Measurements from ENCODE around the gene CCDC138. TPM values are rescaled to one million over a fixed set of nuclear protein-coding genes. Genes with fewer than 3 reads are reported as not detected.

The CCDC138 gene
- polyA plus RNA-seq, 1 donor (not counting 4 experiments of a cell fraction or from before 2014, with no cell fraction given): 6.6 TPM

- TF ChIP-seq EZH2 (IDR thresholded peaks at IDR 0.05; ENCODE audit: low read length) (no peak), CTCF (optimal IDR thresholded peaks at IDR 0.05 in 1 of 3, IDR thresholded peaks at IDR 0.05 in 1 of 3, conservative IDR thresholded peaks at IDR 0.05 in 1 of 3; ENCODE audit: extremely low read depth in 1 of 3, insufficient read depth in 2 of 3, low read length in 3 of 3) (no peak)
- no peak overlapping the region for H3K4me2 ChIP-seq (ENCODE audit: control insufficient read depth, extremely low read depth, insufficient read depth, low read depth, low read length)
- H3K4me3 ChIP-seq (ENCODE audit: control insufficient read depth in 2 of 3, extremely low read depth in 1 of 3, insufficient read depth in 2 of 3, low read depth in 1 of 3, low read length in 3 of 3): no peak overlapping the region
- H3K9me1 ChIP-seq (ENCODE audit: control insufficient read depth, extremely low read depth, insufficient read depth, low read length): no peaks in the 10 kb centered on the region
- dilution Hi-C loops (cut with MboI; ENCODE audit: extremely low pct_ligation_motif_present, low sequenced_read_pairs): no loop called here
- H4K20me1 ChIP-seq (ENCODE audit: control insufficient read depth, extremely low read depth, insufficient read depth, low read length): no peaks in the 10 kb centered on the region
- no peak overlapping the region for H2AFZ ChIP-seq (ENCODE audit: control insufficient read depth, low read length)
- H3K9ac ChIP-seq (ENCODE audit: control insufficient read depth, extremely low read depth, insufficient read depth, low read length): no peak overlapping the region
- FAIRE-seq (no peak), DNase-seq (ENCODE audit: low read depth, low spot score) (no peak)
- H3K27ac ChIP-seq (ENCODE audit: control insufficient read depth, insufficient read depth, low read length): no peak overlapping the region
- no peaks in the 10 kb centered on the region for H3K79me2 ChIP-seq (ENCODE audit: control insufficient read depth, insufficient read depth, low read length)
- no peaks in the 10 kb centered on the region for H3K27me3 ChIP-seq (ENCODE audit: control insufficient read depth, extremely low read depth, insufficient read depth, low read length)
- no peaks in the 10 kb centered on the region for H3K9me3 ChIP-seq (ENCODE audit: control insufficient read depth, low read depth, low read length)
- H3K4me1 ChIP-seq (ENCODE audit: control insufficient read depth, extremely low read depth, insufficient read depth, low read length): no peaks in the 10 kb centered on the region
- peaks cover 0 to under 1% of the 10 kb centered on the region in 2 experiments for H3K36me3 ChIP-seq (ENCODE audit: control insufficient read depth in 2 of 2, extremely low read depth in 1 of 2, insufficient read depth in 2 of 2, low read length in 2 of 2)
Measured at GRCh38 chr2:108825254-108825653, 38.7 kb downstream of the CCDC138 start.

DNA sequence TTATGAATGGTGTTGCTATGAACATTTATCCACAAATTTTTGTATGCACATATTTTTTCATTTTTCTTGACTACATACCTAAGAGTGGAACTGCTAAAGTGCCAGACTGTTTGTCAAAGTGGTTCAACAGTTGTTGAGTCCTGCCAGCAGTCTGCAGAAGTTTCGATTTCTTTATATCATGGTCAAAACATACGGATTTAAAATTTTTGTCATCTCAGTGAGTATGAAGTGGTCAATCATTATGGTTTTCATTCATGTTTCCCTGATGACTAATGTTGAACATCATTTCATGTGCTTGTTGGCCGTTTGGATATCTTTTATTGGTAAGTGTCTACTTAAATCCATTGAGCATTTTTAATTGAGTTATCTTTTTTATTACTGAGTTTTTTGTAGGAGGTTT is 39.2 kb downstream of the CCDC138 start:
- no peak overlapping the region for H2AFZ ChIP-seq (ENCODE audit: control insufficient read depth, low read length)
- TF ChIP-seq CTCF (optimal IDR thresholded peaks at IDR 0.05 in 1 of 3, IDR thresholded peaks at IDR 0.05 in 1 of 3, conservative IDR thresholded peaks at IDR 0.05 in 1 of 3; ENCODE audit: extremely low read depth in 1 of 3, insufficient read depth in 2 of 3, low read length in 3 of 3) (no peak), EZH2 (IDR thresholded peaks at IDR 0.05; ENCODE audit: low read length) (no peak)
- dilution Hi-C loops (cut with MboI; ENCODE audit: extremely low pct_ligation_motif_present, low sequenced_read_pairs): no loop called here
- no peaks in the 10 kb centered on the region for H4K20me1 ChIP-seq (ENCODE audit: control insufficient read depth, extremely low read depth, insufficient read depth, low read length)
- no peaks in the 10 kb centered on the region for H3K4me1 ChIP-seq (ENCODE audit: control insufficient read depth, extremely low read depth, insufficient read depth, low read length)
- no peak overlapping the region for H3K4me3 ChIP-seq (ENCODE audit: control insufficient read depth in 2 of 3, extremely low read depth in 1 of 3, insufficient read depth in 2 of 3, low read depth in 1 of 3, low read length in 3 of 3)
- H3K9me1 ChIP-seq (ENCODE audit: control insufficient read depth, extremely low read depth, insufficient read depth, low read length): no peaks in the 10 kb centered on the region
- H3K27ac ChIP-seq (ENCODE audit: control insufficient read depth, insufficient read depth, low read length): no peak overlapping the region
- H3K4me2 ChIP-seq (ENCODE audit: control insufficient read depth, extremely low read depth, insufficient read depth, low read depth, low read length): no peak overlapping the region
- no peaks in the 10 kb centered on the region for H3K79me2 ChIP-seq (ENCODE audit: control insufficient read depth, insufficient read depth, low read length)
- no peak for FAIRE-seq
- H3K9me3 ChIP-seq (ENCODE audit: control insufficient read depth, low read depth, low read length): no peaks in the 10 kb centered on the region
- no peaks in the 10 kb centered on the region for H3K27me3 ChIP-seq (ENCODE audit: control insufficient read depth, extremely low read depth, insufficient read depth, low read length)
- H3K9ac ChIP-seq (ENCODE audit: control insufficient read depth, extremely low read depth, insufficient read depth, low read length): no peak overlapping the region
- DNase-seq (ENCODE audit: low read depth, low spot score): no peak
- H3K36me3 ChIP-seq (ENCODE audit: control insufficient read depth in 2 of 2, extremely low read depth in 1 of 2, insufficient read depth in 2 of 2, low read length in 2 of 2): no peaks in the 10 kb centered on the region
